SIG-M5 treated with dmso at 0.1 percent for 504 hours (cell line): ENCODE results near the gene HOMEZ.
"Not testable (repeated sequence)": the region's sequence is repeated elsewhere in the genome, so short reads cannot be mapped to it uniquely, and the experiment has no call there.

Source experiments
- DNase-seq: peaks from one replicate; lab custom pipeline; 2025; ENCODE audit not compliant: unreplicated experiment; lab: John Stamatoyannopoulos, UW

HOMEZ gene, protein sequence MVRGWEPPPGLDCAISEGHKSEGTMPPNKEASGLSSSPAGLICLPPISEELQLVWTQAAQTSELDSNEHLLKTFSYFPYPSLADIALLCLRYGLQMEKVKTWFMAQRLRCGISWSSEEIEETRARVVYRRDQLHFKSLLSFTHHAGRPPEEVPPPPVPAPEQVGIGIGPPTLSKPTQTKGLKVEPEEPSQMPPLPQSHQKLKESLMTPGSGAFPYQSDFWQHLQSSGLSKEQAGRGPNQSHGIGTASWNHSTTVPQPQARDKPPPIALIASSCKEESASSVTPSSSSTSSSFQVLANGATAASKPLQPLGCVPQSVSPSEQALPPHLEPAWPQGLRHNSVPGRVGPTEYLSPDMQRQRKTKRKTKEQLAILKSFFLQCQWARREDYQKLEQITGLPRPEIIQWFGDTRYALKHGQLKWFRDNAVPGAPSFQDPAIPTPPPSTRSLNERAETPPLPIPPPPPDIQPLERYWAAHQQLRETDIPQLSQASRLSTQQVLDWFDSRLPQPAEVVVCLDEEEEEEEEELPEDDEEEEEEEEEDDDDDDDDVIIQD

DNA sequence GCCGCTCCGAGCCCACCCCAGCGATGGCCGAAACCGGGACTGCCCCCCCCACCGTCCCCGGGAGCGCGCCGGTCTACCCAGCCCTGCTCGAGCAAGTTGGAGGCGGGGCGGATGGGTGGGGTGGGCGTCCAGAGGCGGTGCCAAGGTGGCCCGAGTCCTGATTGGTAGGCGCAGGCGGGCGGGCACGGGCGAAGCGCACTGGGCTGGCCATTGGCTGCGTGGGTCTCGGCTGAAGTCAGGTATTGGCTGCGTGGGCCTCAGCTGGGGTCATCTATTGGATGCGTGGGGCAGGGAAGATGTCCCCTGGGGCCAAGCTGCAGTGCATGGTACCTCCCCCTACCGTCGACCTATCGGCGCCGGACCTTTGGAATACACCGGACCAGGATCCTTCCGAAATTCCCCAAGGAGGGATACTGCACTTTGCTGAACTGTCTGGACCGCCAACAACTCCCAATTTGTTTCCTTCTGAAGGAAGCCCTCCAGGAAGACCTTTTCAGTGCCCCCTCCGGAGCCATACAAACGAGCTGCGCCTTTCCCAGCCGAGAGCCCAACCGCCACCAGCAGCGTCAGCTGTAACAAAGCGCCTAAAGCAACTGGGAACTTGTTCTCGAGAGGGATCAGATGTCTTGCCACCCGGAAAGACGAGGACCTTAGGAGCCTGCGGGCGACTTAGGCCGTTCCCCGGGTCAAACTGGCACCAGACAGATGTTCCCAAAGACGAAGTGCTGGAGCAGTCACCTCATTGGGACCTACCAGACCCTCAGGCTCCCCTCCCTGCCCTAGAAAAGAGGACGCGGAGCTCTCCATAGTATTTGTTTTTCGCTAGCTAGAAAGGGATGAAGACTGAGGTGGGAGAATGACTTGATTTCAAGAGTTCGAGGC is at the start of gene HOMEZ:
Gene HOMEZ (minus strand): TSS at position 113 of the 882 bp plus-strand sequence. CDS start 180 bp downstream, outside the sequence.
- peak; percentile 98 for DNase-seq

DNA sequence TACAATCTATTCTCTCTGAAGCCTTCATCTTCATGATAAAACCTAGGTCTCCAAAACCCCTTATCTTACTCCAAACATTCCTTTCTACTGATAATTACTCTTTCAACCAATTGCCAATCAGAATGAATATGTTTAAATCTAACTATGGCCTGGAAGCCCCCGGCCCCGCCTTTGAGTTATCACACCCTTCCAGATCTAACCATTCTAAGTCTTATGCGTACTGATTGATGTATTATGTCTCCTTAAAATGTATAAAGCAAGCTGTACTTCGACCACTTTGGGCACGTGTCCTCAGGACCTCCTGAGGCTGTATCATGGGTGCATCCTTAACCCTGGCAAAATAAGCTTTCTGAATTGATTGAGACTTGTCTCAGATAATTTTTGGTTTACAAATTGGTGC is 49.7 kb upstream of the HOMEZ start:
- DNase-seq: no peak

DNA sequence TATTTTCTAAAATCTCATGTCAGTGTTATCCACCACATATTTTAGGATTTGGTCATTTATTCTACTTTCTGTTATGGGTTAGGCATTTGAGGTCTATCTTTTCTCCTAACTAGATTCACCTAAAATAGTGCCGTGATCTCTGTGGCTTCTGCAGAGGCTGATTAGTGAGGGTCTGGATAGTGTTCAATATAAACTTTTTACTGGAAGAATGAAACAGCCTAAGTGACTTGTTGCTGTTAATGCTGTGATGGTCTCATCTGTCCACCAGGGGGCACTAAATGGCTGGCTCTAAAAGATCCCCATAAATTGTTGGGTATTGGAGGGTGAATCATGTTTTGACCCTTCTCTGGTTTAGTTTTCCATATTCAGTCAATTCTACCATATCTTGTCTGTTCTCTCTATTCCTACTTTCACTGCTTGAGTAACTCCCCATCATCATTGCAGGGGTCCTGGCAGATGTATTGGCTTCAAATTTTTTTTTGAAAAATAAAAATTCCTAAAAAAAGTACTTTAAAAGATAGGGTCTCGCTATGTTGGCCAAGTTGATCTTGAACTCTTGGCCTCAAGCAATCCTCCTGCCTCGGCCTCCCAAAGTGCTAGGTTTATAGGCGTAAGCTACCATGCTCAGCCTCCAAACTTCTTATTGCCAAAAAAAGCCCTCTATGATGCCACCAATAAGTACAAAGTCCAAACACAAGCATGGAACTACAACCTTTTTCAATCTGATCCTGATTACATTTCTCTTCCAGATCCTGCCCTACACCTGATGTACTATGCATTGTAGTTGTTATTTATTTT is 42.2 kb upstream of the HOMEZ start:
- peak; percentile 71 for DNase-seq

DNA sequence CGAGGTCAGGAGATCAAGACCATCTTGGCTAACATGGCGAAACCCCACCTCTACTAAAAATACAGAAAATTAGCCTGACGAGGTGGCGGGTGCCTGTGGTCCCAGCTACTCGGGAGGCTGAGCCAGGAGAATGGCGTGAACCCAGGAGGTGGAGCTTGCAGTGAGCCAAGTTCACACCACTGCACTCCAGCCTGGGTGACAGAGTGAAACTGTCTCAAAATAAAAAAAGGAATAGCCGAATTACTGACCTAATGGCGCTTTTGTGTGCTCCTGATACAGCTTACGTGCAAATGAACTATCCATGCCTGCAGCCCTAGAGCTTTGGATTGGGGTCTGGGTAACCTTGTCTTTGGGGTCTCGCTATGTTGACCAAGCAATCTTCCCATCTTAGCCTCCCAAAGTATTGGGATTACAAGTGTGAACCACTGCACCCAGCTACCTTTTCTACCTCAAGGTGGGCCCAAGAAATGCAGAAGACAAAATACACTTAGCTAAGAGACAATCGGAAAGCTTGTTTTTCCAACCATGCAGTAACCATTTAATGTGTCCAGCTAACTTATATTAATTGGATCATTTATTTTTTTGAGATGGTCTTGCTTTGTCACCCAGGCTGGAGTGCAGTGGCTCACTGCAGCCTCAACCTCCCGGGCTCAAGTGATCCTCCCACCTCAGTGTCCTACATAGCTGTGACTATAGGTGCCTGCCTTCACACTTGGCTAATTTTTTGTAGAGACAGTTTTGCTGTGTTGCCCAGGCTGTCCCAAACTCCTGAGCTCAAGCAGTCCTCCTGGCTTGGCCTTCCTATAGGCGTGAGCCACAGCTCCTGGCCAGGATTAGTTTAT is 40.8 kb upstream of the HOMEZ start:
- no peak for DNase-seq

DNA sequence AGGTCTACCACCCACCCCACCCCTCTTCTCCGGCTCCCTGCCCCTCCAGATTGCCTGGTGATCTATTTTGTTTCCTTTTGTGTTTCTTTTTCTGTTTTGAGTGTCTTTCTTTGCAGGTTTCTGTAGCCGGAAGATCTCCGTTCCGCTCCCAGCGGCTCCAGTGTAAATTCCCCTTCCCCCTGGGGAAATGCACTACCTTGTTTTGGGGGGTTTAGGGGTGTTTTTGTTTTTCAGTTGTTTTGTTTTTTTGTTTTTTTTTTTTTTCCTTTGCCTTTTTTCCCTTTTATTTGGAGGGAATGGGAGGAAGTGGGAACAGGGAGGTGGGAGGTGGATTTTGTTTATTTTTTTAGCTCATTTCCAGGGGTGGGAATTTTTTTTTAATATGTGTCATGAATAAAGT is 39.8 kb upstream of the HOMEZ start:
- not testable (repeated sequence) for DNase-seq

DNA sequence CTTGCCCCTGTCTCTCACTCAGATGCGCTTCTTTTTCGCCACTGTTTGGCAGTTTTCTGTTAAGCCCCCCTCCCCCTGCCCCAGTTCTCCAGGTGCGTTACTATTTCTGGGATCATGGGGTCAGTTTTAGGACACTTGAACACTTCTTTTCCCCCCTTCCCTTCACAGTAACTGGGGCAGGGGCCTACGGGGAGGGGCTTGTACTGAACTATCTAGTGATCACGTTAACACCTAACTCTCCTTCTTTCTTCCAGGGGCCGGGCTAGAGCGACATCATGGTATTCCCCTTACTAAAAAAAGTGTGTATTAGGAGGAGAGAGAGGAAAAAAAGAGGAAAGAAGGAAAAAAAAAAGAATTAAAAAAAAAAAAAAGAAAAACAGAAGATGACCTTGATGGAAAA is 39.1 kb upstream of the HOMEZ start:
- DNase-seq: no peak

DNA sequence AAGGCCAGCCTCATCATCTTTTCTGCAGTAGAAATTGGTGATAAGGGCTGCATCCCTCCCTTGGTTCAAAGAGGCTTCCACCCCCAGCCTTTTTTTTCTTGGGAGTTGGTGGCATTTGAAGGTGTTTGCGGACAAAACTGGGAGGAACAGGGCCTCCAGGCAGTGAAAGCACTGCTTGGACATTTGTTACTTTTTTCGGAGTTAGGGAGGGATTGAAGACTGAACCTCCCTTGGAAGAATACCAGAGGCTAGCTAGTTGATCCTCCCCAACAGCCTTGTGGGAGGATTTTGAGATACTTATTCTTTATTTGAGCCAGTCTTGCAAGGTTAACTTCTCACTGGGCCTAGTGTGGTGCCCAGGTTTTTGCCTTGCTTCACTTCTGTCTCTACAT is 38.5 kb upstream of the HOMEZ start:
- no peak for DNase-seq

DNA sequence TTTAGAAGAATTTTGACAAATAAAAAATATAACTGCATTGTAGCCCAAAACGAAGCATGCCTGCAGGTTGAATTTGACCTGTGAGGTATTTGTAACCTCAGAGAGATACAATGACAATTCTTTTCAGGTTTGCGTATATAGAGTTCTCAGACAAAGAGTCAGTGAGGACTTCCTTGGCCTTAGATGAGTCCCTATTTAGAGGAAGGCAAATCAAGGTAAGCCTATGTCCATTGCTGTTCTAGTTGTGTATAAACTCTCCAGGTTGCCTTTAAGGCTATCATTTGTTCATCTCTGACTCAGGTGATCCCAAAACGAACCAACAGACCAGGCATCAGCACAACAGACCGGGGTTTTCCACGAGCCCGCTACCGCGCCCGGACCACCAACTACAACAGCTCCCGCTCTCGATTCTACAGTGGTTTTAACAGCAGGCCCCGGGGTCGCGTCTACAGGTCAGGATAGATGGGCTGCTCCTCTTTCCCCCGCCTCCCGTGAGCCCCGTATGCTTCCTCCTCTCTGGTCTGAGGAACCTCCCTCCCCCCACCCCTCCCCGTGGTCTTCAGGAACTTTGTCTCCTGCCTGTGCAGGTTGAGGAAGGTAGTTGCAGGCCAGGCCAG is 38.0 kb upstream of the HOMEZ start:
- DNase-seq: no peak

DNA sequence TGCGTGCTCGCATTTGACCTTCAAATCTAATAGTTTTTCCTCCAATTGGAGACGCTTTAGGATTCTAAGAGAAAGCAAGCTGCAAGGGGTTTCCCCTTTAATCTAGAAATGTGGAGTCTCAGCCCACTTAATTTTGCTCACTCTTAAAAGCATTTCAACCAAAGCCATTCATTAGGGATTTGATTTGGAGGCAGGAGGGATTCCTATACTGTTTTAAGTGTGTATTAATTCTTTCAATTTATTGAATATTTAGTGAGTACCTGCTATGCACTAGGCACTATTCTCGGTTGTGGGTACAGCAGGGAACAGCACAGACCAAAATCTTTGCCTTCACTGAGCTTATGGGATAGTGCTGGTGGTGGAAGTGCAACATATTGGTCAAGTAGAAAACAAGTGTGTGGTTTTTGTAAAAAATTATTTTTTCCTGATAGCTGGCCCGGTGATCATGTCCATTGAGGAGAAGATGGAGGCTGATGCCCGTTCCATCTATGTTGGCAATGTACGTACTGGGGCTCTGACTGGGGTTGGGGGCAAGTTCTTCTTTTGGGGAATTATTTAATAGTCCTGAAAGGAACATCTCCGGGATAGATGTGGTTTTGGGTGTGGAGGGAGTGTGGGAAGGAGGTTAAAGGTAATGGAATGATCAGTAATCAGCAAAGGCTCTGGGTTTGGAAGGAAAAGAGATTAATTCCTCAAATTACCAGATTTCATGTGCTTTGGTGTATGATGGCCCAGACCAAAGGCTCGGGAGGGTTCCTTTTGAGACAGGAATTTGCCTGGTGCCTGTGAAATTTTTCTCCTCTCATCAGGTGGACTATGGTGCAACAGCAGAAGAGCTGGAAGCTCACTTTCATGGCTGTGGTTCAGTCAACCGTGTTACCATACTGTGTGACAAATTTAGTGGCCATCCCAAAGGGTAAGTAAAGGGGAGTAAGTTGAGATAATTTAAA is 36.9 kb upstream of the HOMEZ start:
- no peak for DNase-seq

DNA sequence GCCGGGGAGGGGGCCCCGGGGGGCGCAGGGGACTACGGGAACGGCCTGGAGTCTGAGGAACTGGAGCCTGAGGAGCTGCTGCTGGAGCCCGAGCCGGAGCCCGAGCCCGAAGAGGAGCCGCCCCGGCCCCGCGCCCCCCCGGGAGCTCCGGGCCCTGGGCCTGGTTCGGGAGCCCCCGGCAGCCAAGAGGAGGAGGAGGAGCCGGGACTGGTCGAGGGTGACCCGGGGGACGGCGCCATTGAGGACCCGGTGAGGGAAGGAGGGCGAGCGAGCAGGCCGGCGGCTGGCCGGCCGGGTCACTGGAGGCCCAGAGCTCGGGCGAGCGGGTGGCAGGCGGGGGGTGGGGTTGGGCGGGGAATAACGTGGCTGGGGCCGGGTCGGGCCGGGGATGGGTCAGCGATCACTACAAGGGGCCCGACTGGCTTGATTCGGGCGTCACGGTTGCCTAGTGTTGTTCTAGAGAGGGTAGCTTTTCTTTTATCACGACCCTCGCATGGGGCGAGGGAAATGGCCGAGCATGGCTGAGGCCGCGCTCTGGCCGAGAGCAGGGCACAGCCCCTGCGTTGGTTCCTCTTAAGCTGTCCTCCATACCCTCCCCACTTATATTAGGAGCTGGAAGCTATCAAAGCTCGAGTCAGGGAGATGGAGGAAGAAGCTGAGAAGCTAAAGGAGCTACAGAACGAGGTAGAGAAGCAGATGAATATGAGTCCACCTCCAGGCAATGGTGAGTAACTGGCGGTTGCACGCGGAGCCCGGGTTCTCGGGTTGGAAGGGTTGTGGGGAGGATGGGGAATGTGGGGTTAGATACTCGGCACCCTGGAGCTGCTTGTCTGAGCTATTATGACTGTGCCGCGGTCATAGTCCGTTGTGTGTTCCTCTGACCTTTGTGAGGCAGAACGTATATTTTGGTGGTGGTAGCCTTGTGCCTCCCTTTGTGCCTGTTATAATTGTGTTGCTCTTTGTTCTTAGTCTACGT is 35.9 kb upstream of the HOMEZ start:
- DNase-seq: no peak

DNA sequence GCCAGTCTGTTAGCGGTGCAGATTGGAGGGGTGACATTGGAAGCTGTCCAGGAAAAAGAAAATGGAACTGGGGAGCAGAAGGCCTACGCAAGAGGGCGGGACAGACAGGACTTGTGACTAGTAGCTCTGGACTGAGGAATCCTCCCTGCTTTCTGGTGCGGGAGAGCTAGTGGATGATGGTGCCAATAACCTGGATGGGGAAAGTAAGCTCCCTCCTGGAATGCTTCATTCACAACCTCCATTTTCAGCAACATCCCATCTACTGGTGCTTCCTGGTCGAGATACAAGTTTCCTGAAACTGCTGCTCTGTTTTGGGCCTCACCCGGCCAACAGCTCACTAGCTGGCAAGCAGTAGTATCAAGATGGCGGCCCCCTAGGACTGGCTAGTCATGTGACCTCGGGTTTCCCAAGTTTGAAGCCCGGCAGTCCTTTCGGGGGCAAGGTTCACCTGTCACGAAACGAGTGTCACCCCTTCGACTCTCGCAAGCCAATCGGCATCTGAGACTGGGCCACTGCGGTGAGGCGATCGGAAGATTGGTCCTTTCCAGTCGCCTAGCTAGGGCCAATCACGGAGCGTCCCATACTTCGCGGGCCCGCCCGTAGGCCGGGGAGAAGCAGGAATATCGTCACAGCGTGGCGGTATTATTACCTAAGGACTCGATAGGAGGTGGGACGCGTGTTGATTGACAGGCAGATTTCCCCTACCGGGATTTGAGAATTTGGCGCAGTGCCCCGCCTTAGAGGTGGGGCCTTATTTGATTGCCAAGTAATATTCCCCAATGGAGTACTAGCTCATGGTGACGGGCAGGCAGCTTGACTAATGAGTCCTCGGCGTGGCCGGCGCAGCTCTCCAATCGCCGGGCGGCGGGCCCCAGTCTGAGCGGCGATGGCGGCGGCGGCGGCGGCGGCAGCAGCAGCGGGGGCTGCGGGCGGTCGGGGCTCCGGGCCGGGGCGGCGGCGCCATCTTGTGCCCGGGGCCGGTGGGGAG is 34.9 kb upstream of the HOMEZ start, which contains the start of gene PABPN1:
Gene PABPN1 (plus strand): TSS at position 874 of the 988 bp plus-strand sequence. CDS start 13 bp downstream, at position 887.
- peak; percentile 100 for DNase-seq

DNA sequence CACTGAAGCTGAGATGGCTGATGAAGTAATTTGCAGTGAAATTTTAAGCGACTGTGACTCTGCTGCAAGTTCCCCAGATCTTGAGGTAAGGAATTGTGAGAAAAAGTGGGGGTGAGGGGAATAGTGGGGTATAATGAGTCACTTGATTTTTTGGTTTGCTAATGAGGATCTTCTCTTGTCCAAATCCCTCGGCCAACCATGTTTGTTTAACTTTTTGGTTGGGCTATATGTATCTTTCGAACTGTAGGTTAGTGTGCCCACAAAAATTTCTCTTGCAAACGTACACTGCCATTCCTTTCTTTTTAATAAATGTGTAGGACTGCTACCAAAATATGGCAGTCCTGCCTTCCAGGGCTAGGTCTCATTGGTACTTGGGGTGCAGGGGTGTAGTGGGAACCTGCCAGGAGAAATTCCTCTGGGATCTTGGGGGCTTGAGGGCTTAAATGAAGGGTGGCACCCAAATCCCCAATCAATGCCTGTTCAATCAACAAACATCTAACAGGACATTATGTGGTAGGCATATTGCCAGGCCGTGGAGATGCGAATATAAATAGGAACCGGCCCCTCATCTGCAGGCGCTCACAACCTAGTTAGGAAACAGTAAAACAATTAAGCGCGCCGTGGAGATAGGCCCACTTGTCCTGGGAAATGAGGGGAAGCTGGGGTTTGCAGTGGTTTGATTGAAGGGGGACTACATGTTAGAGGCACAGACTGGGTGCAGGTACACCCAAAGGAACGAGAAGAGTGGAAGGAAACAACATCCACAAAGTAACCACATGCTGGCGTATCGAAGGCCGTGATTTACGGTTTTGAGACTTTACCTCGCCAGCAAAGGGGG is 34.0 kb upstream of the HOMEZ start:
- no peak for DNase-seq

DNA sequence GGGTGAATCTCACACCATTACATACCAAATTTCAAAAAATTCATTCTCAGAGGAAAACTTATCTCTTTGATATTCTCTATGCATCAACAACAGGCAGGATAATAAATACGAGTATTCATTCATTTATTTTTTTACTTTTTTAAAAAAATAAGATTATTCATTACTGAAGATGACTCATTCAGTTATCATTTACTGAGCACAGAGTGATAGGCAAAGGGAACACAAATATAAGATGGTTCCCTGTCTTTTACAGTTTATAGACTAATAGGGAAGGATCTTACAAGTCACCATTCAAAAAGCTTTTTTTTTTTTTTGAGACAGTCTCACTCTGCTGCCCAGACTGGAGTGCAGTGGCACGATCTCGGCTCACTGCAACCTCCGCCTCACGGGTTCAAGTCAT is 30.4 kb upstream of the HOMEZ start:
- DNase-seq: no peak

DNA sequence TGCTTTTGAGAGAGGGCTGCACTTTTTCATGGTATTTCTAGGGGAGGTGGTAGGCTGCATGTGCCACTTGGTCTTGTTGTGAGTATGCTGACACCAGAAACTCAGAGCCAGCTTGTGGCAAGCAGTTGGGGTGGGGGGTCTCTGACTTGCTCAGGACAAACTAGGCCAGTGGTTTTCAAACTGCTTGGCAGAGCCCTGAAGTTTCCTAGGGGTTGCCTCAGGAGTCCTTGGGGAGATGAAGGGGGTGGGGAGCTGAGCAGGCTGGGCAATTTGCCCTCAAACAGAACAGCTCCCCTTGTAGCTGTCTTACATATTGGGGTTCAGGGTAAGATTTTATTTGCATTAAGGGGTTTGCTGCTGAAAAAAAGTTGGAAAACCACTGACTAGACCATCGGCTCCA is 24.6 kb upstream of the HOMEZ start:
- DNase-seq: no peak
